AG10803 (cell line): ENCODE data around the gene APBA2.

ENCODE experiments used
- DNase-seq: peaks from one replicate; pipeline ENCODE4 v3.0.0; 2010; ENCODE audit warnings: low read depth
- H3K4me3 ChIP-seq: 2 replicates; pipeline ENCODE4 v1.5.1; 2011; ENCODE audit warnings: mild to moderate bottlenecking, low read length, control low read depth
- TF ChIP-seq, protein P1 (sequence below): conservative IDR thresholded peaks from 2 replicates; pipeline ENCODE4 v1.5.1; 2011; ENCODE audit warnings: mild to moderate bottlenecking, low read length, control low read depth, inconsistent platforms

Gene APBA2

DNA sequence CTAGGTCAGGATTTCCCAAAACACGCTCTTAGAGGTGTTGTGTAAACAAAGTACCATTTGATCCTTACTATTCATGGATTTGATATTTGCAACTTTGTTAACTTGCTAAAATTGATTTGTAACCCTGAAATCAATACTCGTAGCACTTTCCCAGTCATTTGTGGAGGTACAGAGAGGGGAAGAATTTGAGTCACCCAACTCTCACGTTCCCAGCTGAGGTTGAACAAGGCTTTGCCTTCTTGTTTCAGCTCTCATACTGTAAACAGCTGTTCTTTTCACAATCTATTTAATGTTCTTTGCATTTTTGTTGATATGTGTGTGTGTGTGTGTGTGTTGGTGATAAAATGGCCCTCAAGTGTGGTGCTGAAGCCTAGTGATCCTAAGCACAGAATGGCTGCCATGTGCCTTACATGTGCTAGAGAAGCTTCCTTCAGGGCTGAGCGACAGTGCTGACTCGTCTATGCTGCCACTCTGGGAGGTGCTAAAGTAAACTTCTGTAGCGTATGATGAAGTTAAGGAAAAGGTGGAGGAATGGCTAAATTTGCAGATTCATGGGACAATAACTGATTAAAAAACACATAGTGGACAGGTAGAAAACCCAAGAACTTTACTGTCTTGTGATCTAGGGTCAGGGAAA lies 173.2 kb downstream of the APBA2 start:
- DNase-seq, result no peak
- TF ChIP-seq, protein P1, sequence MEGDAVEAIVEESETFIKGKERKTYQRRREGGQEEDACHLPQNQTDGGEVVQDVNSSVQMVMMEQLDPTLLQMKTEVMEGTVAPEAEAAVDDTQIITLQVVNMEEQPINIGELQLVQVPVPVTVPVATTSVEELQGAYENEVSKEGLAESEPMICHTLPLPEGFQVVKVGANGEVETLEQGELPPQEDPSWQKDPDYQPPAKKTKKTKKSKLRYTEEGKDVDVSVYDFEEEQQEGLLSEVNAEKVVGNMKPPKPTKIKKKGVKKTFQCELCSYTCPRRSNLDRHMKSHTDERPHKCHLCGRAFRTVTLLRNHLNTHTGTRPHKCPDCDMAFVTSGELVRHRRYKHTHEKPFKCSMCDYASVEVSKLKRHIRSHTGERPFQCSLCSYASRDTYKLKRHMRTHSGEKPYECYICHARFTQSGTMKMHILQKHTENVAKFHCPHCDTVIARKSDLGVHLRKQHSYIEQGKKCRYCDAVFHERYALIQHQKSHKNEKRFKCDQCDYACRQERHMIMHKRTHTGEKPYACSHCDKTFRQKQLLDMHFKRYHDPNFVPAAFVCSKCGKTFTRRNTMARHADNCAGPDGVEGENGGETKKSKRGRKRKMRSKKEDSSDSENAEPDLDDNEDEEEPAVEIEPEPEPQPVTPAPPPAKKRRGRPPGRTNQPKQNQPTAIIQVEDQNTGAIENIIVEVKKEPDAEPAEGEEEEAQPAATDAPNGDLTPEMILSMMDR, result no peak
- H3K4me3 ChIP-seq, result no peak overlapping the region

DNA sequence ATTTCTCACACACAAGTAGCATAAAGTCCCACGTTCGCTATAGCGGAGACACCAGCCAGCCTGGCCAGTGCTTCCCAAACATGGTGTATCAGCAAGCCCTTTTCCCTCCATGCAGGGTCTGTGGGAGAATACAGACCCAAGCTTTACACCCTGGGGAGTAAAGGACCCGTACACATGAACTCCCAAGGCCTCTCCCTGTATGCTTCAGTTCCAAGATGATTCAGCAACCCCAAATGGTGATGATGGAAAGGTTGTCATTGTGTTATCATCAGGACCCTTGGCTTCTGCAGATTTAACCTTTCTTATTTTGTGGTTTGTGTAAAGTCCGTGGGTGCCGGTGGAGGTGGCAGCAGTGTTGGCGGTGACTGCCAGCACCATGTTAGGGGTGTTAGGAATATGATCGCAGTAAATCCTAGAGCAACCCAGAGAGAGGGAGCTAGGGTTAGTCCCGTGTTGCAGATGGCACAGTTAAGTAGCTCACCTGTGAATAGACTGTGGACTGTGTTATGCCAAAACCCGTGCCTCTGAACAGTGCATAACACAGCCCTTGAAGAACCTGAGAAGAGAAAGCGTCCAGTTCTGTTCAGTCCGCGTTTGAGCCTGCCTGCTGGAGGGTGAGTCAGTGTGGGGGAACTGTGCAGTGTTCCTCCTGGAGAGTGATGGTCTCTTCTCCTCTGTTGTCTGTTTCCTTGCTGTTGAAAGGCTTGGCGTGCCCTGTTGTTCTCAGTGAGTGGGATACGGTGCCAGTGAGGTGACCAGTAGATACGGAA lies 174.3 kb downstream of the APBA2 start:
- no peak overlapping the region for H3K4me3 ChIP-seq
- TF ChIP-seq, protein P1, result no peak
- no peak for DNase-seq

- TF ChIP-seq, protein P1, result no peak
- H3K4me3 ChIP-seq, result no peak overlapping the region
- DNase-seq, result no peak
Measured at GRCh38 chr15:29061746-29062145, 176.0 kb downstream of the APBA2 start.

GRCh38 chr15:29062179-29062591 lies 176.4 kb downstream of the APBA2 start:
- no peak for DNase-seq
- TF ChIP-seq, protein P1, result no peak
- no peak overlapping the region for H3K4me3 ChIP-seq

DNA sequence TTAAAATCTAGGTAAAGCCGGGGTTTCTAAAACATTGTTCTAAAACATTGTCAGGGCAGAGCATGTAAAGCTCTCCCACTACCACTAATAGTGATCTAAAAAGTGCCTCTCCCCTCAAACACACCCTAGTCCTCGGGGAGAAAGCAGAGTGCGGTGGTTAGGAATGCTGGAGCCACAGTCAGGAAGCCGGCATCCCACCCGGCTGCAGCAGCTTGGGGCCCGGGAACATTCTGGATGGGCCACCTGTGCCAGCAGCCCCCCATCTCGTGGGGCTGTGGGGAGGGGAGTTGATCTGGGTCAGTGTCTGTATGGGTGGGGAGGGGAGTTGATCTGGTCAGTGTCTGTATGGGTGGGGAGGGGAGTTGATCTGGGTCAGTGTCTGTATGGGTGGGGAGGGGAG lies 176.9 kb downstream of the APBA2 start:
- DNase-seq, result no peak
- TF ChIP-seq, protein P1, result no peak
- H3K4me3 ChIP-seq, result no peak overlapping the region

GRCh38 chr15:29063646-29064045 lies 177.9 kb downstream of the APBA2 start:
- no peak for DNase-seq
- no peak overlapping the region for H3K4me3 ChIP-seq
- TF ChIP-seq, protein P1, result no peak

- no peak overlapping the region for H3K4me3 ChIP-seq
- TF ChIP-seq, protein P1, result no peak
- no peak for DNase-seq
Measured at GRCh38 chr15:29064290-29064689, 178.5 kb downstream of the APBA2 start.
